Gastrocnemius medialis (tissue), 4 donors: ENCODE measurements around the gene PPP1R16B. TPM values are rescaled to one million over a fixed set of nuclear protein-coding genes. Genes with fewer than 3 reads are reported as not detected.

Experiments used
- ATAC-seq, 2 donors: fragments of 150-250 bp; one replicate each; pipeline ENCODE4 v1.9.1; 2016
- DNase-seq, 2 donors: peaks; one replicate each; pipeline ENCODE4 v3.0.0-alpha.2; 2019
- H3K27ac ChIP-seq, 4 donors: fragments of 200-600 bp; sonication (generic); 1 replicate in 1 of 4; 2 replicates in 3 of 4; pipeline ENCODE4 v1.5.1; 2016 to 2018; ENCODE audit warnings: mild to moderate bottlenecking in 2 of 4, moderate library complexity in 1 of 4
- H3K27me3 ChIP-seq, 3 donors: fragments of 200-600 bp; sonication (generic) in 2 of 3; 1 replicate in 1 of 3; 2 replicates in 2 of 3; pipeline versions ENCODE4 v1.5.1 to v1.6.0; 2016 to 2019; ENCODE audit warnings: mild to moderate bottlenecking in 1 of 3, moderate library complexity in 1 of 3
- H3K36me3 ChIP-seq, 2 donors: fragments of 200-600 bp; sonication (generic) in 1 of 2; one replicate each; pipeline ENCODE4 v1.5.1; 2017 to 2018
- H3K4me1 ChIP-seq, 2 donors: fragments of 200-600 bp; sonication (generic) in 1 of 2; one replicate each; pipeline ENCODE4 v1.5.1; 2016 to 2017; ENCODE audit warnings: mild to moderate bottlenecking in 2 of 2
- H3K4me3 ChIP-seq, 4 donors: fragments of 200-600 bp; sonication (generic) in 3 of 4; 1 replicate in 1 of 4; 2 replicates in 3 of 4; pipeline ENCODE4 v1.5.1; 2016 to 2019; ENCODE audit warnings: mild to moderate bottlenecking in 2 of 4
- H3K9me3 ChIP-seq, 3 donors: fragments of 200-600 bp; sonication (generic) in 2 of 3; 1 replicate in 1 of 3; 2 replicates in 2 of 3; pipeline ENCODE4 v1.5.1; 2016 to 2019
- POLR2A ChIP-seq, 2 donors: fragments of 450-650 bp; IDR thresholded peaks; one replicate each; pipeline ENCODE4 v1.6.1; 2017; ENCODE audit warnings: antibody characterized with exemption in 2 of 2, mild to moderate bottlenecking in 2 of 2, moderate library complexity in 2 of 2
- in situ Hi-C, 4 donors: fragments of 200-750 bp; cut with MboI; loops; one replicate each; pipeline versions ENCODE4 v1.15.0 to v1.8.0; 2017; ENCODE audit warnings: low sequenced_read_pairs in 4 of 4
- intact Hi-C: fragments of 100-400 bp; cut with DNase I; formaldehyde crosslinking; loops from one replicate; pipeline ENCODE4 v1.15.1; 2023; ENCODE audit warnings: low total_unique reads
- total RNA-seq, 4 donors: library from RNA; depleted of rRNA; stranded (reverse); fragments of >200 nt; gene quantifications; one replicate each; pipeline versions ENCODE4 v1.1.0 to v1.2.3, GENCODE V29; 2016
- TF ChIP-seq, protein P1 (sequence below), 5 experiments: fragments of 450-650 bp in 3 of 5; fragments of 200-600 bp in 2 of 5; sonication (generic) in 2 of 5; IDR thresholded peaks in 4 of 5; conservative IDR thresholded peaks in 1 of 5; 1 replicate in 4 of 5; 2 replicates in 1 of 5; pipeline ENCODE4 v1.5.1; 2016 to 2019; ENCODE audit warnings: antibody characterized with exemption in 5 of 5, mild to moderate bottlenecking in 3 of 5, moderate library complexity in 3 of 5

The PPP1R16B gene
- total RNA-seq: 1 to 10 TPM in 1 of 4 donors, under 1 TPM in 3; 0.16 to 2.4 (median 0.59) TPM

DNA sequence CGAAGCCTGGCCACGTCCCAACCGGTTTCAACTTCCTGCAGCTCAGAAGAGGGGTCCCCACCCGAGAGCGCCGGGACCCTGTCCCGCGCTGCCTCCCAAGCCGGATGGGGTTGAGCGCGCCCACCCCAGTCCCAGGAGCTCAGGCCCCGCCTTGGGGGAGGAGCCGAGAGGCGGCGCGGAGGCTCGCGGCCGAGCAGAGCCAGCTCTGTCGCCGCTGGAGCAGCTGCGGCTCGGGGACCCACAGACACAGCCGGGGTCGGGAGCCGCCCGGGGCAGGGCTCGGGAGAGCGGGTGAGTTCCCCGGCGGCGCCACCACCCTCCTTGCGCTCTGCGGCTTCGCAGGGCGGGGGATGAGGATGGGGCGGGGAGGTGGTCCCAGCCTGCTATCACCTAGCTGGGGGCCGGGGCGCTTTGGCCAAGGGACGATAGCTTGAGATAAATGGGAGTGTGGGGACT lies at the start of gene PPP1R16B:
Gene PPP1R16B, plus strand, starts transcription at position 196 of the 456 bp plus-strand sequence. CDS start 30,229 bp downstream, outside the sequence.
- peak in 1 of 2 donors; percentile 38 for TF ChIP-seq POLR2A (IDR thresholded peaks at IDR 0.05)
- TF ChIP-seq, protein P1, sequence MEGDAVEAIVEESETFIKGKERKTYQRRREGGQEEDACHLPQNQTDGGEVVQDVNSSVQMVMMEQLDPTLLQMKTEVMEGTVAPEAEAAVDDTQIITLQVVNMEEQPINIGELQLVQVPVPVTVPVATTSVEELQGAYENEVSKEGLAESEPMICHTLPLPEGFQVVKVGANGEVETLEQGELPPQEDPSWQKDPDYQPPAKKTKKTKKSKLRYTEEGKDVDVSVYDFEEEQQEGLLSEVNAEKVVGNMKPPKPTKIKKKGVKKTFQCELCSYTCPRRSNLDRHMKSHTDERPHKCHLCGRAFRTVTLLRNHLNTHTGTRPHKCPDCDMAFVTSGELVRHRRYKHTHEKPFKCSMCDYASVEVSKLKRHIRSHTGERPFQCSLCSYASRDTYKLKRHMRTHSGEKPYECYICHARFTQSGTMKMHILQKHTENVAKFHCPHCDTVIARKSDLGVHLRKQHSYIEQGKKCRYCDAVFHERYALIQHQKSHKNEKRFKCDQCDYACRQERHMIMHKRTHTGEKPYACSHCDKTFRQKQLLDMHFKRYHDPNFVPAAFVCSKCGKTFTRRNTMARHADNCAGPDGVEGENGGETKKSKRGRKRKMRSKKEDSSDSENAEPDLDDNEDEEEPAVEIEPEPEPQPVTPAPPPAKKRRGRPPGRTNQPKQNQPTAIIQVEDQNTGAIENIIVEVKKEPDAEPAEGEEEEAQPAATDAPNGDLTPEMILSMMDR (IDR thresholded peaks at IDR 0.05 in 4 of 5, conservative IDR thresholded peaks at IDR 0.05 in 1 of 5): no peak
- Histone ChIP-seq H3K36me3 (no peaks in the 10 kb centered on the region), H3K27ac (peak within 1 kb of the TSS; percentile 52 to 73 (median 70)), H3K9me3 (no peaks in the 10 kb centered on the region), H3K4me1 (peaks cover 10 to 14% of the 10 kb centered on the region in 2 donors), H3K4me3 (peak within 1 kb of the TSS; percentile 58 to 65 (median 63)), H3K27me3 (peaks cover 27 to 34% (median 30%) of the 10 kb centered on the region in 3 donors)
- intact Hi-C loops: no loop called here
- in situ Hi-C loops: no loop called here
- no peak for DNase-seq
- ATAC-seq: no peak

DNA sequence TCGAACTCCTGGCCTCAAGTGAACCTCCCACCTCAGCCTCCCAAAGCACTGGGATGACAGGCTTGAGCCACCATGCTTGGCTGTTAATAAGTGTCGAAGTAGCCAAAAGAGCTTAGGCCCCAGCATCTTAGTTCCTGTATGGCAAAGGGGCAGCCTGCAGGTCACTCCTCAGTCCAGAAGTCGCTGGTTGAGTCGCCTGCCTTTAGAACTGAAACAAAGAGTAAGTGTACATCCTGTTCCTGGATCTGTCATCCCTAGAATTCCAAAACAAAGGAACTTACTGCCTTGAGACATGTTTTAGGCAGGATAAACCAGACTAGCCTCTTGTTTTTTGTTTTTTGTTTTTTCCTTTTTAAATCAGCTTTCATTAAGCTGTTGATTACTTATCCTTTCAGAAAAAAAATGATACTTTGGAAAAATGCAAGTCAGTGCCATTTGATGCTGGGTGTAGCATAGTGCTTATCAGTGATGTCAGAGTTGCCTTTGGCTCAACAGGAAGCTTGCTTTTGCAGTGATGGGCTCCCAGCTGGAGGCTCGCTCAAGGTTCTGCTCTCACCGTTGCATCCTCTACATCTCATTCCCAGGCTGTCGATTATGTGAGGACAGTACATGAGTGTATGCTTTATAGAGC lies 48.2 kb upstream of the PPP1R16B start:
- Histone ChIP-seq H3K27me3 (no peaks in the 10 kb centered on the region), H3K27ac (peak overlapping the region in 3 of 4 donors; percentile 14 to 47 (median 25)), H3K4me1 (no peaks in the 10 kb centered on the region), H3K9me3 (no peaks in the 10 kb centered on the region), H3K4me3 (no peak overlapping the region), H3K36me3 (peaks cover 5 to 79% of the 10 kb centered on the region in 2 donors)
- in situ Hi-C loops (loop anchor here in 1 of 4 donors (10.0 kb wide), 1 partner anchor 112 kb away; no protein-coding TSS in a partner anchor), intact Hi-C loops (no loop called here)
- DNase-seq: no peak
- TF ChIP-seq, protein P1 (IDR thresholded peaks at IDR 0.05 in 4 of 5, conservative IDR thresholded peaks at IDR 0.05 in 1 of 5): no peak
- TF ChIP-seq POLR2A (IDR thresholded peaks at IDR 0.05): no peak
- ATAC-seq: no peak

DNA sequence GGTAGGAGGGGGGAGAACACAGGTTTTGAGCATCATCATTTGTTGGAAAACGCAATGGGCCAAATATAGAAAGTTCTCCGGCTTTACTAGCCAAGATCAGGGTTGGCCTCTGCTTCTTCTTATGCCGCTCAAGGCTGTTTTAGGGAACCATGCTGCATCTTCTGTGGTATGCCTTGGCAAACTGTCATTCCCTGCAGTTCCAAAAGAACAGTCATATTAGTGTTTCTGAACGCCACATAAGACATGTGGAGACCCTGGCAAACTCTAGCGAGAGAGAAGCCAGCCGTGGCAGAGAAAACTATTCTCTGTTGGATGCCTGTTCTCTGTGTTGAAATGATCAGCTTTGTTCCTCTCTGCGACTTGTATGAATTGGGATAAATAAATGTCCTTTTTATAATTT lies 46.4 kb upstream of the PPP1R16B start:
- Histone ChIP-seq H3K4me1 (no peaks in the 10 kb centered on the region), H3K27me3 (no peaks in the 10 kb centered on the region), H3K9me3 (no peaks in the 10 kb centered on the region), H3K4me3 (no peak overlapping the region), H3K36me3 (peaks cover 5 to 79% of the 10 kb centered on the region in 2 donors), H3K27ac (no peak overlapping the region)
- no peak for ATAC-seq
- intact Hi-C loops (no loop called here), in situ Hi-C loops (loop anchor here in 1 of 4 donors (10.0 kb wide), 1 partner anchor 114 kb away; no protein-coding TSS in a partner anchor)
- no peak for DNase-seq
- TF ChIP-seq POLR2A (IDR thresholded peaks at IDR 0.05): no peak
- TF ChIP-seq, protein P1 (IDR thresholded peaks at IDR 0.05 in 4 of 5, conservative IDR thresholded peaks at IDR 0.05 in 1 of 5): no peak

DNA sequence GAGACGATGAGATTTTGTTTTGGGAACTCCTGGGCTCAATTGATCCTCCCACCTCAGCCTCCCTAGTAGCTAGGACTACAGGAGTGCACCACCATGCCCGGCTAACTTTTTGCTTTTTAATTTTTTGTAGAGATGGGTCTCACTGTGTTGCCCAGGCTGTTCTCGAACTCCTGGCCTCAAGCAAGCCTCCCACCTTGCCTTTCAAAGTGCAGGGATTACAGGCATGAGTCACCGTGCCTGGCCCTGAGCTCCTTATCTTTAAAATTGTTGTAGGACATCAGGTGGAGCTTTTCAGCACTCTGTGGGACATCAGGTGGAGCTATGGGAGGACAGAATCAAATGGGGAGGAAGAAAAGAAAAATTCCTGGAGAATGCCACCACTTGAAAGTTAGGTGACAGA lies 44.5 kb upstream of the PPP1R16B start:
- in situ Hi-C loops: no loop called here
- TF ChIP-seq POLR2A (IDR thresholded peaks at IDR 0.05): no peak
- TF ChIP-seq, protein P1 (IDR thresholded peaks at IDR 0.05 in 4 of 5, conservative IDR thresholded peaks at IDR 0.05 in 1 of 5): no peak
- Histone ChIP-seq H3K9me3 (no peaks in the 10 kb centered on the region), H3K27ac (no peak overlapping the region), H3K27me3 (no peaks in the 10 kb centered on the region), H3K4me3 (no peak overlapping the region), H3K36me3 (peaks cover 4 to 76% of the 10 kb centered on the region in 2 donors), H3K4me1 (no peaks in the 10 kb centered on the region)
- DNase-seq: no peak
- ATAC-seq: no peak
- intact Hi-C loops: no loop called here
